ENCODE measurements around the gene MAFG. TPM values are rescaled to one million over a fixed set of nuclear protein-coding genes. Genes with fewer than 3 reads are reported as not detected.

The MAFG gene
- total RNA-seq, 4 donors from 2014 or later = 10.0 to 26.6 (median 23.5) TPM

GRCh38 chr17:81947189-81947588, 19.7 kb upstream of the MAFG start, which contains the start of gene MYADML2:
TSS of gene MYADML2 (minus strand) at chr17:81947233. CDS start at chr17:81941741, 5,492 bp downstream.
- 76 to 84% methylated on average over 13 of the region's 13 CpGs for WGBS, 2 donors
- no peaks in the 10 kb centered on the region for H3K36me3 ChIP-seq
- no peak for TF ChIP-seq POLR2A (IDR thresholded peaks at IDR 0.05)
- H3K9me3 ChIP-seq = no peaks in the 10 kb centered on the region
- no peak for DNase-seq
- intact Hi-C loops (cut with DNase I) = no loop called here
- H3K27ac ChIP-seq = no peak within 1 kb of the TSS
- H3K4me1 ChIP-seq = no peaks in the 10 kb centered on the region
- H3K4me3 ChIP-seq = no peak within 1 kb of the TSS
- peaks cover 0 to 31% (median 0%) of the 10 kb centered on the region in 4 donors for H3K27me3 ChIP-seq

DNA sequence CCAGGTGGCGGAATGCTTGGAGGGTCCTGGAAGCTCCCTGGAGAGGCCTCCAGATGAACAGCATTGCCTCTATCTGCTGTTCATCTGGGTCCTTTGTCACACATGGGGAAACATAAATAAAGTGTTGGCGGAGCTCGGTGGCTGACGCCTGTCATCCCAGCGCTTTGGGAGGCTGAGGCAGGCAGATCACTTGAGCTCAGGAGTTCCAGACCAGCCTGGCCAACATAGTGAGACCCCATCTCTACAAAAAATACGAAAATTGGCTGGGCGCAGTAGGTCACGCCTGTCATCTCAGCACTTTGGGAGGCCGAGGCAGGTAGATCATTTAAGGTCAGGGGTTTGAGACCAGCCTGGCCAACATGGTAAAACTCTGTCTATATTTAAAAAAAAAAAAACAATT, 17.3 kb upstream of the MAFG start:
- H3K27me3 ChIP-seq = peaks cover 0 to 54% (median 0%) of the 10 kb centered on the region in 4 donors
- no peak overlapping the region for H3K4me3 ChIP-seq
- DNase-seq = no peak
- no peaks in the 10 kb centered on the region for H3K9me3 ChIP-seq
- TF ChIP-seq POLR2A (IDR thresholded peaks at IDR 0.05) = no peak
- TF ChIP-seq, protein P1, sequence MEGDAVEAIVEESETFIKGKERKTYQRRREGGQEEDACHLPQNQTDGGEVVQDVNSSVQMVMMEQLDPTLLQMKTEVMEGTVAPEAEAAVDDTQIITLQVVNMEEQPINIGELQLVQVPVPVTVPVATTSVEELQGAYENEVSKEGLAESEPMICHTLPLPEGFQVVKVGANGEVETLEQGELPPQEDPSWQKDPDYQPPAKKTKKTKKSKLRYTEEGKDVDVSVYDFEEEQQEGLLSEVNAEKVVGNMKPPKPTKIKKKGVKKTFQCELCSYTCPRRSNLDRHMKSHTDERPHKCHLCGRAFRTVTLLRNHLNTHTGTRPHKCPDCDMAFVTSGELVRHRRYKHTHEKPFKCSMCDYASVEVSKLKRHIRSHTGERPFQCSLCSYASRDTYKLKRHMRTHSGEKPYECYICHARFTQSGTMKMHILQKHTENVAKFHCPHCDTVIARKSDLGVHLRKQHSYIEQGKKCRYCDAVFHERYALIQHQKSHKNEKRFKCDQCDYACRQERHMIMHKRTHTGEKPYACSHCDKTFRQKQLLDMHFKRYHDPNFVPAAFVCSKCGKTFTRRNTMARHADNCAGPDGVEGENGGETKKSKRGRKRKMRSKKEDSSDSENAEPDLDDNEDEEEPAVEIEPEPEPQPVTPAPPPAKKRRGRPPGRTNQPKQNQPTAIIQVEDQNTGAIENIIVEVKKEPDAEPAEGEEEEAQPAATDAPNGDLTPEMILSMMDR (IDR thresholded peaks at IDR 0.05) = no peak
- H3K27ac ChIP-seq = no peak overlapping the region
- 79 to 90% methylated on average over 7 to 9 of the region's 9 CpGs for WGBS, 2 donors
- peaks cover 0 to 13% (median 4%) of the 10 kb centered on the region in 3 donors for H3K4me1 ChIP-seq
- no peaks in the 10 kb centered on the region for H3K36me3 ChIP-seq
- intact Hi-C loops (cut with DNase I) = no loop called here

- WGBS, 2 donors = 34 to 50% methylated on average over 7 of the region's 12 CpGs
- peaks cover 0 to 27% (median 14%) of the 10 kb centered on the region in 3 donors for H3K4me1 ChIP-seq
- peaks cover 0 to 67% (median 0%) of the 10 kb centered on the region in 4 donors for H3K27me3 ChIP-seq
- no peaks in the 10 kb centered on the region for H3K36me3 ChIP-seq
- no peaks in the 10 kb centered on the region for H3K9me3 ChIP-seq
- intact Hi-C loops (cut with DNase I) = no loop called here
- H3K4me3 ChIP-seq = no peak overlapping the region
- TF ChIP-seq, protein P1 (IDR thresholded peaks at IDR 0.05) = no peak
- no peak for TF ChIP-seq POLR2A (IDR thresholded peaks at IDR 0.05)
- H3K27ac ChIP-seq = no peak overlapping the region
- DNase-seq = no peak
Measured at GRCh38 chr17:81942167-81942553, 14.6 kb upstream of the MAFG start.

DNA sequence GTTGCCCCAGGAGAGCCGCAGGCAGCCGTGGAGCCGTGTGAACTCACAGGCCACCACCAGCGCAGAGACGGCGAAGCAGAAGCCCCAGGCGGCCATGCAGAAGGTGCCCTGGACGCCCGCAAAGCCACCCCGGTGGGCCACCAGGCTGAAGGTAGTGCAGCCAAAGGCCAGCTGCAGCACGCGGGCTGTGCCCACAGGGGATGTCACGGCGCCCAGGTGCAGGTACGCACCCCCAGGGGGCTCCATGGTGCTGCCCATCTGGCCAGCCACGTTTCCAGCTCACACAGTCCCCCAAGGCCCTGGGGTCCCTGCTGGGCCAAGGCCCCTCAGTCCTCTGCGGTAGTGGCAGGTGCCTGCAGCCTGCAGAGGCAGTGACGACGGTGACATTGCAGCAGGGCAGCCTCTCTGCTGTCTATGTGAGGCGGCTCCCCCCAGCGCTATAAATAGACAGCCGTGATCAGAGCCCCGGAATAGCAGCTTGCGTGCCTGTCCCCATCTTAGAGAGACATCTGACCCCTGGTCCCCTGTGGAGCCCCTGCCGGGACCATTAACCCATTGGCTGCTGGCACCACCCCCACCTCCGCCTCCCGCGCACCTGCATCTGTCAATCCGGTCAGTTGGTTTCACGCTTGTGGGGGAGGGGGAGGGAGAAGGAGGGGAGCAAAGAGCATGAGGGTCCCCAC, 14.1 kb upstream of the MAFG start:
- 34 to 58% methylated on average over 13 to 18 of the region's 30 CpGs for WGBS, 2 donors
- H3K27ac ChIP-seq = no peak overlapping the region
- peaks cover 5 to 32% (median 18%) of the 10 kb centered on the region in 3 donors for H3K4me1 ChIP-seq
- no peak for DNase-seq
- intact Hi-C loops (cut with DNase I) = no loop called here
- H3K36me3 ChIP-seq = no peaks in the 10 kb centered on the region
- TF ChIP-seq POLR2A (IDR thresholded peaks at IDR 0.05) = no peak
- TF ChIP-seq, protein P1 (IDR thresholded peaks at IDR 0.05) = no peak
- no peak overlapping the region for H3K4me3 ChIP-seq
- no peaks in the 10 kb centered on the region for H3K9me3 ChIP-seq
- peaks cover 0 to 68% (median 0%) of the 10 kb centered on the region in 4 donors for H3K27me3 ChIP-seq

DNA sequence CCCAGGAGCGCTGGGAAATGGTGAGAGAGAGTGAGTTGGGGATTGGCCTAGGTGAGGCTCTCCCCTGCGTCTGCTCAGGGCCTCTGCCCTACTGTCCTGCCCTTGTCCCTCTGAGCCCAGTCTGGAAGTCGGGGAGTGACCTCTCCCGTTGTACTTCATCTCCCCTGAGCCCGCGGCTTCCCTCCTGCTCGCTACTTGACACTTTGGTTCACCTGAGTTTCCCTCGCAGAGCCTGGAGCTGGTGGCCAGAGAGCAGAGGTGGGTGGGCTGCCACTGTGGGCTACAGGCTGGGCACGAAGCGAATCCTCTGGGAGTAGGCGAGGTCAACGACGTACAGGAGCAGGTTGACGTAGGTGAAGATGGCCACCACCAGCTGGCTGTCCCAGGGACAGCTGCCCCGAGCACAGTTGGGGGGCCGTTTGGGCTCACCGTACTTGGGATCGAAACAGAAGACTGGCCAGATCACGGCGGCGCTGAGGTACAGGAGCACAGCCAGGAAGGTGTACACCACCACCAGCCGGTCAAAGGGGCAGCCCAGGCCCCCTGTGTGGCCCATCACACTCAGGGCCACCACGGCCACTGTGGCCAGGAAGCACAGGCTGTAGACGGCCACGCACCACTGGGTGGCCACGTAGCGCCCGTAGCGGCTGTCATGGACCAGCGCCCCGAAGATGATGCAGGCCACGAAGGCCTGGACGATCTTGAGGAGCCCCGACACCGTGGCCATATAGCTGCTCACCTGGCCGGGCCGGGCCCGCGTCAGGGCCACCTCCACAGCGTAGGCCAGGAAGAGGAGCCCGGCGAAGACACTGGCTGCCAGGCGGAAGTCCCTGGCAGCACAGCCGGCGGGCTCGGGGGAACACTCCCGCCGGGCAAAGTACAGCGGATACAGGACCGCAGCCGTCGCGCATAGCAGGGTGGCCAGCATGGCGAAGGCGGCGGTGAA, 13.3 kb upstream of the MAFG start:
- 80 to 85% methylated on average over 2 to 17 of the region's 56 CpGs for WGBS, 2 donors
- H3K27ac ChIP-seq = no peak overlapping the region
- no peaks in the 10 kb centered on the region for H3K36me3 ChIP-seq
- TF ChIP-seq, protein P1 (IDR thresholded peaks at IDR 0.05) = no peak
- TF ChIP-seq POLR2A (IDR thresholded peaks at IDR 0.05) = no peak
- H3K4me1 ChIP-seq = peaks cover 8 to 41% (median 20%) of the 10 kb centered on the region in 3 donors
- H3K4me3 ChIP-seq = no peak overlapping the region
- intact Hi-C loops (cut with DNase I) = no loop called here
- no peaks in the 10 kb centered on the region for H3K9me3 ChIP-seq
- no peak for DNase-seq
- H3K27me3 ChIP-seq = peaks cover 0 to 68% (median 0%) of the 10 kb centered on the region in 4 donors
